CD4-positive, alpha-beta T cell treated with Interleukin-21 for 1 hour (primary cell): Measurements from ENCODE around the gene HPX.
"Not testable (repeated sequence)": the region's sequence is repeated elsewhere in the genome, so short reads cannot be mapped to it uniquely, and the experiment has no call there.

Source experiments
- DNase-seq: peaks from one replicate; pipeline ENCODE4 v3.0.0-alpha.2; 2020

Gene HPX

DNA sequence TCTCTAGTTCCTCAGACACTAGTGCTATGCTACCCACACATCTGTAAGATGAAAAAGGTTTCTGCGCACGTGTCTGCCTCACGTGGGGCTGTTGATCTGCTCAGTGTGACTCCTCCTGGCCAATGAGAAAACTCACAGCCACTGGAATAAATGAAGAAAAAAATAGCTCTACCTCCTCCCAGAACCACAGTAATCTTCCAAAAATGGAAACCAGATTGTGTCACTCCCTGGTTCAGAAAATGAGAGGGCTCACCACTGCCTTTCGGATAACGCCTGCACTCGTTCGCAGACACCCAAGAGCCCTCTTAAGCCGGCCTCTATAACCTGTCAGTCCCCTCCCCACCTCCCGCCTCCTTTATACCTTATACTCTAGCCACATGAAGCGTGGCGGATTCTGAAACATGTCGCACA, 27.0 kb downstream of the HPX start:
- peak; percentile 67 for DNase-seq

DNA sequence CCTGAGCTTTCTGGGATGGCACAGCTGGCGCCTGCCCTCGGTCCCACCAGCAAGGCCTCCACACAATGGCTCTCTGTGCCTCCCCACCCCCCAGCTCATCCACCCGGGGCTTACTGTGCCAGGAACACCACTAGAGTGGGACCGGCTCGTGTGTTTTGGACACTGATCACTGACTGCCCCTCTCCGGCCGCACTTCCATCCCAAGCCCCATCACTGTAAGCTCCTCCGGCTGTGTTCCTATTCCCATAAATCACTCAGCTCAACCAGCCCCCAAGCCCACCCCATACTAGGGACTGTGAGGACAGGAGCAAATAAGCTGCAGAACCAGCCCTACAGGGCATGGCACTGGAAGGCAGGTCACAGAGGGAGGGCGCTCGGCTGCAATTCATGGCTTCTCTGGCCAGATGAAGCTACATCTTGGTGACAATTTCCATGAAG, 29.2 kb downstream of the HPX start:
- no peak for DNase-seq

DNA sequence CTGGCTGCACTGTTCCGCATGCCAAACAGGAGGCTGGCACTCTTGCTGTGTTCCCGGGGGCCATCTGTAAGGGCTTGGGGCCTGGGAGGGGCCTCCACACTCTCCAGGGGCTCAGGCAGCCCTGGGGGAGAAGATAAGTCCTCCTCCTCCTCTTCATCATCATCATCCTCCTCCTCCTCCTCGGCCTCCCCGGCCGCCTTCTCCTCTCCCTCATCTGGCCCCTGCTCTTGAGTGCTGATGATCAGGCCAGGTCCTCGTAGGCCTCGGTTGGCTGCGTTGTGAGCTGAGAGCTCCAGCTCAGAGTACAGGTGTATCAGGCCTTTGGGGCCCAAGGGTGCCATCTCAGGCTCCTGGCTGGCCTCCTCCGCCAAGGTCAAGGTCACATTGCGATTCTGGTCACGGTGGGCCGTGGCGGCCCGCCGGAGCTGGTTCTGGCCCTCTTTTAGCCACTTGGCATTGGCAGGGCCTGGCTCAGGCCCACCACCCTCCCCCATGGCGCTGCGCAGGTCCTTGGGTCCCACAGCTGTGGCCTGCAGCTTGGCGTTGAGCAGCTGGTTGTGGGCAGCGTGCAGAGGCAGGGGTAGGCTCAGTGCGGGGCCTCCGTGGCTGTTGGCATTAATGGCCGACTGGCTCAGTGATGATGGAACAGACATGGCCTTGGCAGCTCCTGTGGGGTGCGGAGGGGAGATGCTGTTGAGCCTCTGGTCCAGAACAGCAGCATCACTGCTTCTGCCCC, 29.9 kb downstream of the HPX start:
- no peak for DNase-seq

DNA sequence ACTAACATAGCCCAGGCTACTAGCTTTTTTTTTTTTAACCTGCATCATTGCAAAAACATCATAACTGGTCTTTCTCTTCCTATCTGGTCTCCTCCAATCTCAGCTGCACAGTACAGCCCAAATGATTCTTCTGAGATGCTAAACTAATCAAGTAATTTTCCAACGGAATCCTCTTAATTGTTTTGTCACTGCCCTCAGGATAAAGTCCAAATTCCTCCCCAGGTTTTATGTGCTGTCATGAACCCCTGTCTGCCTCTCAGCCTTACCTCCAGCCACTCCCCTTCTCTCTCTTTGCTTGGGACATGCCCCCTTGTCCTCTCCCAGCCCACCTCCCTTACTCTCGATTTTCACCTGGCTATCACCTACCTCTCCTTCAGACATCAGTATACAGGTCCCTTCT, 34.4 kb downstream of the HPX start:
- no peak for DNase-seq

DNA sequence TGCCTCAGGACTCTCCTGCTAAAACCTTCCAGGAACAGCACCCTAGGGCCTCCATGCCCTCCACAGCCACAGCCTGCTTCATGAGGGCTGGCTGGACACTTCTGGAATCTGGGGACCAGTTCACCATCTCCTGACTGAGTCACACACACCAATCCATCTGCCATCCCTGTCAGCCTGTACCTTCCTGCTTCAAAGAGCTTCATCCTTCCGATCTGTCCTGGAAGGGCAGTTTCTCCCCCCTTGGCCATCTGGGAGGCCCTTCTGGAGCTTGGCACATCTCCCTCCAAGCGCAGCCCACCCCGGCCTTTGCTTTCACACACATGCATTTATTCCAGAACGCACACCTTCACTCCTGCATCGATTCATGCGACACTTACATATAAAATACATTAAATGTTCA, 34.9 kb downstream of the HPX start:
- DNase-seq: no peak

DNA sequence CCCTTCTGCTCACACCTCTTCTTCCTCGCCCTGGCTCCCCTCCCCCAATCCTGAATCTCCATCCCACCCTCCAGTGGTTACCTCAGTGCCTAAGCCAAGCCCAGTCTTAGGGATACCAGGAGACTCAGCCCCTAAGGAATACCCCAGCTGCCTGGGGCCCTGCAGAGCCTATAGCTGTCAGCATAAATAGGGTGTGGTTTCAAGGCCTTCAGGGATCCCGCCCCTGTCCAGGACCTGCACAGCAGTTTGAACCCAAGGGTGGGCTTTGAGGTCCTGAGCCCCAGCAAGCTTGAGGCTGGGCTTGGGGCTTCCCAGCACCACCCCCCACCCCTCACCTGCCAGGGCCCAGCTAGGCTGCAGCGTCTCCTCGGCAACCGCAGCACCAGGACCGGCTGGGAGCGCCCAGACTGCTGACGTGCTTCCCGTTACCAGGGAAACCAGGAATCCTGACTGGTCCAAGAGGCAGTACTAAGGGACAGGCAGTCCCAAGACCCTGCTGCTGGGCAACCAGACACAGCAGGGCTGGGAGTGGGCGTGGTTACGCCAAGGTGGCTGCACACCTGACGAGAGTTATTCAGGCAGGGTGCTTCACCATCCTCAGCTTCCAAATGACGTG, 35.6 kb downstream of the HPX start:
- DNase-seq: no peak

DNA sequence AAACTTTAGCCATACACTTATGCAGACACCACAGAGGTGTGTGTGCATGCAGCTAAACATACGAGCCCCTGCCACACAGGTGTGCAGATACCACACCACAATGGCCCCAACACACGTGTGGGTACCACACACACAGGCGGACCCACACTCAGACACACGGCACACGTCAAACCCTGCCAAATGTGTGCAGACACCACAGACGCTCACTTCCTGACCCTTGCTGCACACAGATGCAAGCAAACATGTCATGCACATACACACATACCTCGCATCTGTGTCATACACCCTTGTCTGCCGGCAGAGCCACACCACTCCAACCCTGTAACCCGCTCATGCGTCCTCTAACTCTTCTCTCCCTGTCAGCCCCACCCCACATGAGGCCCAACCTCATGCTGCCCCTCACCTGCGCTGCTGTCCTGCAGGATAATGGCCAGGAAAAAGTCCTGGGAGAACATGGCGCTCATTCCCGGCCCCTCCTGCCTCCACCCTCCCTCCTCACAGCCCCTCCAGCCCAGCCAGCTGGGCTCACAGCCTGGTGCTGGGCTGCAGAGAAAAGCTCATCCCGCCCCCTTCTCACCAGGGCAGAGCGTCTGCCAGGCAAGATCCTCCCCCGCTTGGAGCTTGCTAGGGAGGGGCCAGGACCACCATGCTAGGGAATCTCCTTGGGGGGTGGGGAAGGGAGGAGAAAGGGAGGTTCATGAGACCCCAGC, 36.3 kb downstream of the HPX start:
- peak; percentile 25 for DNase-seq

DNA sequence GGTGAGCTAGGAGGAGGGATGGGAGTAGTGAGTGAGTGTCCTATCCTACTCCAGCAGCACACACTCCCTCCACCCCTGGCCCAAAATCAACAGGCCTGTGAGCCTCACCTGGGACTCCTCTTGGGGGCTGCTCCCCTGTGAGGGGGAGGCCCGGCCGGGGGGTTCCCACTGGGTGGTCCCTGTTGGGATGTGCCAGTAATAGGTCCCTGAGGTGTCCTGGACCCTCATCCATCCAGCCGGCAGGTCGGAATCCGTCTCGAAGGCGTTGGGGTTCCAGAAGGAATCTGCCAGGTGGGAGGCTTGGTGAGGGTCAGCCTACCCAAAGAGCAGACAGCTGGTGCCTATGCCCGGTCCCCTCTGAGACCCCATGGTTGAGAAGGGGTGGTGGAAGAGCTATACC, 37.2 kb downstream of the HPX start:
- no peak for DNase-seq

DNA sequence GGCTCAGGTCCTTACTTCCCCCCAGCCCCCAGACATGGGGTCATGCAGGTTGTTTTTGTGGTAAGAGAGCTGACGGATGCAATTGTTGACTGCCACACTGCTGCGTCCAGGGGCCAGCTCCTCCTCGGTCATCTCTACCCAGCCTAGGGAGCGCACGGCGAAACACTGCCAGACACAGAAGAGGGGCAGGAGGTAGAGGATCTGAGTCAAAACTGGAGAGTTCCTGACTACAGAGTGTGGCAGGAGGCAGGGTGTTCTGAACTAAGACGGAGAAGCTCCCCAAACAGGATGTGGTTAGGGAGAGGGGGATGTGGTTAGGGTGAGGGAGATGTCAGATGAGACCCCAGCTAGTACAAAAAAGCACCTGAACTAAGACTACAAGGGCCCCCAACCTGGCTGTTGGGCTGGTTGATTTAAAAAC, 38.2 kb downstream of the HPX start:
- peak; percentile 86 for DNase-seq

DNA sequence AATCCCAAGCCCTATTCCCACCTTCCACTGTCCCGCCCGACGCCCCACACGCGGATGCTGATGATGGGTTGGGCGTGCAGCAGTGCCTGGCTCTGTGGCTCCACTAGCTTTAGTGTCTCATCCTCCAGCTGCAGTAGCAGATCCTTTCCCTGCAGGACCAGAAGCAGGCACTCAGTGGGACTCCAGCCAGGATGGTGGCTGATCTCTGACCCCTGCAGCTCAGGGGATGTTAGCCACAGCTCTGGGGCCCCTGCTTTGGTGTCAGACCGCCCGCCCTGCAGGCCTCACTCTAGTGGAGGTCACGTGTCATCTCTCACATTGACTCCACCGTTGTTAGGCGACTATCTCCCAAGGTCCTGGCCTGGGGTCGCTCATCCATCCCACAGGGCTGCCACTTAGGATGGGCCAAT, 38.7 kb downstream of the HPX start:
- DNase-seq: peak; percentile 24

DNA sequence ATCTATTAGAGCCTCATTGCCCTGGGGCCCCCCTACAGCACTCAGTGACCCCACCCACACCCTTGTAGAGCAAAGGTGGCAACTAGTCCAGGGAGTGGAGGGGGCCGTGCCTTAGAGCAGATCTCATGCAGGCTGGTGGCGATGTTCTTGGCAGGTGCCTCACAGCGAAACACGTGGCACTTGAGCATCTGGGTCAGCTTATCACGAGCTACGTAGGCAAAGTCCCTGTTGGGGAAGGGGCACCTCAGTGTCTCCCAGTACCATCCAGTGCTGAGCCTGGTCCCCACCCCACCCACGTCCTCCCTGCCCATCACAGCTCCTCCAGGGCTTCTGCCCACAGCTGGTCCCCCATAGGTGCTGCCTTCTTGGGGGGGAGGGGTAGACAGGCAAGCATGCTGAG, 39.3 kb downstream of the HPX start:
- no peak for DNase-seq

DNA sequence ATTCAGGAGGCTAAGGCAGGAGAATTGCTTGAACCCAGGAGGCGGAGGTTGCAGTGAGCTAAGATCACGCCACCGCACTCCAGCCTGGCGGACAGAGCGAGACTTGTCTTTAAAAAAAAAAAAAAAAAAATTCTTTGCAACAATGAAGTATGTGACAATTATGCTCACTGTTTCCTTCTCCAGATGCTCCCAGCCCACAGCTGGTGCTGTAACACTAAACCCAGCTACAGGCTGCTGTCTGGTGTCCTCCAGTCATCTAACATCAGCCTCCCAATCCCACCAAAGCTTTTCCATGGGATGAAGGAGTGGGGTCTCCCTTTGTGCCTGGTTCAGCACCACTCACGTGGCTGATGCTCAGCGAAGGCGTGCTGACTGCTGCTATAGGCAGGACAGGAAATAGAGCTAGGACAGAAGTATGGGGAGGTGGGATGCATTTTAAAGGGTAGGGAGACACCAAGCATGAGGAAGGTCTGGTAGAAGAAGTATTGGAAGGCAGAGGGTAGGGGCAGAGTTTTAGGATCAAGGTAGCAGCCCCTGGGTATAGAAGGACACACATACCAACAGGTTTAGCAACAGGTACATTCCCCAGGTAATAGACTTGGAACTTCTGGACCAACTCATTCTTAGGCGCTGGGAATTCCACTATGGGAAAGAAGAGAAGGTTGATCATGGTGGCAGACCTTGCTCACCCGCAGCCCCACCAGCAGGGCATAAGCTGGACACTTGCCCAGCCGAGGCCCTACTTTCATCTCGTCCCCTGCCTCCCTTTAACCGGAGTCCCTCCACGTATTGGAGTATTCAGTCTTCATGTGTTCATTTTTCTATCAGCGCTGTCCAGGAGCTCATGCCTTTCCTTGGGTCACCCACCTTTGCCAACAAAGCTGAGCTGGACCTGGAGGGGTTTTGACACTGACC, 40.1 kb downstream of the HPX start:
- DNase-seq: no peak

DNA sequence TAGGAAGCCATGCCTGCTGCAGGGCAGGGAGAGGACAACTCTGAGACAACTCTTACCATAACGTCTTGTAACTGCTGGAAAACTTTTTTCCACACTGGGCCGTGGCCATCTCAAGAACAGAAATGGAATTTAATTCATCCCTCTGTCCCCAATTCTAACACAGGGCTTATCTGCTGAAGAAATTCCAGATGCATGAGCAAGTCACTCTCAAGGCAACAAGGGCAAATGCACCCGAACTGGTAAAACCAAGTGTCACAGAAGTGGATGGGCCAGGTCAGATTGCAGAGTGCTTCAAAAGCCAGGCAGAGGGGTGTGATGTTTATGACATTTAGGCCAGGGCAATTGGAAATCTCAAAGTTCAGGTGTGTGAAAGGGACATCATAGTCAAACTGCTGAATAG, 43.2 kb downstream of the HPX start:
- no peak for DNase-seq

DNA sequence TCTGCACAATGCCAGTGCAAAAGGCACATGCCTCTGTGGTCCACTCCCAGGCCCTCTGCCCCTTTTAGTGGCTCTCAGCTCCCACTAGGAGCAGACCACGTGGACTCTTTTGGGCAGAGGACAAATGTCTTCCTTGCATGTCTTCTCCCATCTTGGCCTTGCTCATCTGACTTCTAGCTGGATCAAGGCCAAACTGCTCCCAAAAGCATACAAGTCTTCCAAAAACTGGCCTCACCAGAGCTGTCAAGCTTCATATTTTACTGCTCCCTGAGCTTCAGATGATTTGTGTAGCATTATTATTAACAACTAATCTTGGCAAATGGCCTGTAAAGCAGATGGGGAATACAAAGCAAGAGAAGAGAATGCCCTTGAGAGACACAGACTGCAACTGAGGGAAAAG, 43.6 kb downstream of the HPX start:
- no peak for DNase-seq

DNA sequence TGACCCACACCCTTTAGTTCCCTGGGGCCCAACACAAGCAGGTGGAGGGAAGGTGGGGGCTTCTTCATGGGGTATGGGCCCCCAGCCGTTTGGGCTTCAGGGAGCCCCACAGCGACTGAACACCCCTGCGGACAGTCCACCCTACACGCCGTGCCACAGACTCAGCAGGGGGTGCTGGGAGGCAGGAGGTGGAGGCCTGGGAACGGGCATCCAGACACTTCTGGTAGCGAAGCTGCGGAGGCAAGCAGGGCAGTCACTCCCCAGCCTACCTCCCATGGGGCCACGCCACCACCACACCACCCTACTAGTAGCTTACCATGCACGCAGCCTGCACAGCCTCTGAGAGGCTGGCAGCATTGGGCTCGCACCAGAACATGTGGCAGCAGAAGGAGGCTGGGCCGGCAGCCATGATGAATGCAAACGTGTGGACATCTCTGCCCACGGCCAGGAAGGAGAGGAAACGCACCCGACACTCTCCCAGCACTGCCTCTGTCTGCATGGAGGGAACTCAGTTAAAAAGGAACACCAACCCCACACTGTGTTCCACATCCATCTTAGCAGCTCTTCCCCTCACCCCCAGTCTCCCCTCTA, 45.2 kb downstream of the HPX start:
- DNase-seq: no peak

DNA sequence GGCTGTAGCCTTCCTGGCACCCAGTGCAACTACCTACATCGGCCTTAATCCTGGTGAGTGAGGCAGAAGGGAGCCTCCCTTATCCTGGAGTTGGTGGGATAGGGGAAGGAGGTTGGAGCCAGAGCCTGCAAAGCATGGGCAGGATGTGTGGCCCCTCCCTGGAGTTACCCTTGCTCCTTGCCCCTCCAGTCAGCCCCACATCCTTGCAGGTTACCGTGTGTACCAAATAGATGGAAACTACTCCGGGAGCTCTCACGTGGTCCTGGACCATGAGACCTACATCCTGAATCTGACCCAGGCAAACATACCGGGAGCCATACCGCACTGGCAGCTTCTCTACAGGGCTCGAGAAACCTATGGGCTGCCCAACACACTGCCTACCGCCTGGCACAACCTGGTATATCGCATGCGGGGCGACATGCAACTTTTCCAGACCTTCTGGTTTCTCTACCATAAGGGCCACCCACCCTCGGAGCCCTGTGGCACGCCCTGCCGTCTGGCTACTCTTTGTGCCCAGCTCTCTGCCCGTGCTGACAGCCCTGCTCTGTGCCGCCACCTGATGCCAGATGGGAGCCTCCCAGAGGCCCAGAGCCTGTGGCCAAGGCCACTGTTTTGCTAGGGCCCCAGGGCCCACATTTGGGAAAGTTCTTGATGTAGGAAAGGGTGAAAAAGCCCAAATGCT, 46.7 kb downstream of the HPX start:
- DNase-seq: no peak

DNA sequence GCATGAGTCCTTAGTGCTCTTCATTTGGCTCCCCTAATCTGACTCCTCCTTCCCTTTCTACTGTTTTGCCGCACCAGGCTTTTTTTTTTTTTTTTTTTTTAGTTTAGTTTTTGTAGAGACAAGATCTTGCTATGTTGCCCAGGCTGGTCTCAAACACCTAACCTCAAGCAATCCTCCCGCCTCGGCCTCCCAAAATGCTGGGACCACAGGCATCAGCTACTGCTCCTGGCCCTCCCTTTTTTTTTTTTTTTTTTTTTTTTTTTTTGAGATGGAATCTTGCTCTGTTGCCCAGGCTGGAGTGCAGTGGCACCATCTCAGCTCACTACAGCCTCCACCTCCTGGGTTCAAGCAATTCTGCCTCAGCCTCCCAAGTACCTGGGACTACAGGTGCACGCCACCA, 48.5 kb downstream of the HPX start:
- DNase-seq: not testable (repeated sequence)

DNA sequence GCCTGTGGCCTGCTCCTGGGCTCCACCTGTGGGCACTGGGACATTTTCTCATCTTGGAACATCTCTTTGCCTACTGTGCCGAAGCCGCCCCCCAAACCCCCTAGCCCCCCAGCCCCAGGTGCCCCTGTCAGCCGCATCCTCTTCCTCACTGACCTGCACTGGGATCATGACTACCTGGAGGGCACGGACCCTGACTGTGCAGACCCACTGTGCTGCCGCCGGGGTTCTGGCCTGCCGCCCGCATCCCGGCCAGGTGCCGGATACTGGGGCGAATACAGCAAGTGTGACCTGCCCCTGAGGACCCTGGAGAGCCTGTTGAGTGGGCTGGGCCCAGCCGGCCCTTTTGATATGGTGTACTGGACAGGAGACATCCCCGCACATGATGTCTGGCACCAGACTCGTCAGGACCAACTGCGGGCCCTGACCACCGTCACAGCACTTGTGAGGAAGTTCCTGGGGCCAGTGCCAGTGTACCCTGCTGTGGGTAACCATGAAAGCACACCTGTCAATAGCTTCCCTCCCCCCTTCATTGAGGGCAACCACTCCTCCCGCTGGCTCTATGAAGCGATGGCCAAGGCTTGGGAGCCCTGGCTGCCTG, 49.2 kb downstream of the HPX start:
- no peak for DNase-seq

DNA sequence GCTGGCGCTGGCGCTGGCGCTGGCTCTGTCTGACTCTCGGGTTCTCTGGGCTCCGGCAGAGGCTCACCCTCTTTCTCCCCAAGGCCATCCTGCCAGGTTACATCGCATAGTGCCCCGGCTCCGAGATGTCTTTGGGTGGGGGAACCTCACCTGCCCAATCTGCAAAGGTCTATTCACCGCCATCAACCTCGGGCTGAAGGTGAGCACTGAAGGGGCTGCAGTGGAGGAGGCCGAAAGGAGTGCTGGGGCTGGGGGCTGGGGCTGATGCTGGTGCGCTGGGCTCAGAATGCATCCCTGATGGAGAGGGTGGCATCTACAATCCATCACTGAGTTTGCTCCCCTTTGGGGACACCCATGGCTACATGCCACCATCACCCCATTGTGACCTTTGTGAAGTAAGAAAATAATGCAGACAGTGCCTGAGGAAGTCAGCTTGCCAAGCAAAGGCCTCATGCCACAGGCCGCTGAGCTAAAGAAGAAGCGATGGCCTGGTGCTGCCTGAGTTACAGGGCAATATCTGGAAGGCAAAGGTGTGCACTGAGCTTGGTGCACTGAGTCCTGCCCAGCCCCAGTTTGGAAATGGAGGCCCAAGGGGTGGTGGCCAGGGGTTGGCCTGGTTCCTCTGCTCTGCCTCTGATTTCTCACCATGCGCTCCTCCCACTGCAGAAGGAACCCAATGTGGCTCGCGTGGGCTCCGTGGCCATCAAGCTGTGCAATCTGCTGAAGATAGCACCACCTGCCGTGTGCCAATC, 49.9 kb downstream of the HPX start:
- DNase-seq: no peak

DNA sequence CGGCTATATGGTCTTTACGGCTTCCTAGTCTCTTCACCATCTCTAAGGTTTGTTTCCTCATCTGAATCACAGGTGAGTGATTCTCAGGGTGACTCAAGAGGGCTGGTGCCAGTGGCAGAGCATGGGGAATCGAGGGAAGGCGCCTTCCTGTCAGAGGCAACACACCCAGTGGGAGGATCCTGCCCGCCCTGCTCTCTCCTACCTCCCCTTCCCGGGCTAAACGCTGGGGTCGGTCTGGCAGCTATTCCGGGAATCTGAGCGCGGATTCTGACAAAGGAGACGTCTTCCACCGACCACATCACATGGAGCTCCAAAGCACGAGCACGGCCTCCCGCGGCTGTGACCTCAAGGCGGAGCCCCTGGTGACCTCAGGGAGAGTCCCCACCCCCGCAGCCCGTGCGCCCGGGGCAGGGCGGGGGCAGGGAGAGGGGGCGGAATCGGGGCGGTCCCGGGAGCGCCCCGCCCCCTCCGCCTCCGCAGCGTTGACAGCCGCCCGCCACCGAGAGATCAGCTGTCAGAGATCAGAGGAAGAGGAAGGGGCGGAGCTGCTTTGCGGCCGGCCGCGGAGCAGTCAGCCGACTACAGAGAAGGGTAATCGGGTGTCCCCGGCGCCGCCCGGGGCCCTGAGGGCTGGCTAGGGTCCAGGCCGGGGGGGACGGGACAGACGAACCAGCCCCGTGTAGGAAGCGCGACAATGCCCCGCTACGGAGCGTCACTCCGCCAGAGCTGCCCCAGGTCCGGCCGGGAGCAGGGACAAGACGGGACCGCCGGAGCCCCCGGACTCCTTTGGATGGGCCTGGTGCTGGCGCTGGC, 50.7 kb downstream of the HPX start, which contains the start of gene SMPD1:
Gene SMPD1 (plus strand): TSS at position 570 of the 813 bp plus-strand sequence. CDS start 125 bp downstream, at position 695.
- peak; percentile 96 for DNase-seq
